ENCODE results near the gene ANKRD9. TPM values are rescaled to one million over a fixed set of nuclear protein-coding genes. Genes with fewer than 3 reads are reported as not detected.

The ANKRD9 gene
- total and polyA plus RNA-seq, 2 of the 13 experiments (the other 11 are each of a cell fraction or from before 2014, with no cell fraction given) = 10.0 to 15.0 TPM

GRCh38 chr14:102539544-102540314 lies 30.2 kb upstream of the ANKRD9 start (continued):
- TF ChIP-seq ZBTB43 (CRISPR knock-in tag; conservative IDR thresholded peaks at IDR 0.05) (no peak), GRHL1 (CRISPR knock-in tag; conservative IDR thresholded peaks at IDR 0.05) (no peak), UBTF (CRISPR knock-in tag; IDR thresholded peaks at IDR 0.05) (peak; percentile 18; the same call in 1 of the 2 replicates), KLF15 (CRISPR knock-in tag; IDR thresholded peaks at IDR 0.05; ENCODE audit: borderline replicate concordance) (no peak), SRF (IDR thresholded peaks at IDR 0.05; ENCODE audit: low read depth, low read length) (no peak), ZFP82 (CRISPR knock-in tag; IDR thresholded peaks at IDR 0.05; ENCODE audit: borderline replicate concordance) (no peak), ZBTB1 (CRISPR knock-in tag; IDR thresholded peaks at IDR 0.05; ENCODE audit: borderline replicate concordance) (no peak), DDIT3 (CRISPR knock-in tag; IDR thresholded peaks at IDR 0.05) (no peak), POGZ (CRISPR knock-in tag; IDR thresholded peaks at IDR 0.05) (no peak), U2AF2 (IDR thresholded peaks at IDR 0.05; ENCODE audit: low read depth, low read length) (no peak), ZNF547 (CRISPR knock-in tag; IDR thresholded peaks at IDR 0.05) (no peak), ZNF510 (CRISPR knock-in tag; IDR thresholded peaks at IDR 0.05; ENCODE audit: low read depth) (peak; percentile 8; the same call in 1 of the 2 replicates), NR2F2 (IDR thresholded peaks at IDR 0.05; ENCODE audit: borderline replicate concordance, low read depth) (no peak), KDM2A (CRISPR knock-in tag; IDR thresholded peaks at IDR 0.05; ENCODE audit: borderline replicate concordance, low read depth) (peak; percentile 28; the same call in 1 of the 2 replicates), SATB2 (CRISPR knock-in tag; IDR thresholded peaks at IDR 0.05) (no peak), ZNF546 (CRISPR knock-in tag; conservative IDR thresholded peaks at IDR 0.05) (0 out of 2 replicates have a peak, but pooled peaks have one; percentile 7), ZNF350 (CRISPR knock-in tag; IDR thresholded peaks at IDR 0.05; ENCODE audit: borderline replicate concordance, low read depth) (no peak; the same call in 1 of the 2 replicates), ZNF597 (CRISPR knock-in tag; IDR thresholded peaks at IDR 0.05) (no peak), IRF2 (CRISPR knock-in tag; IDR thresholded peaks at IDR 0.05) (no peak)
